Upper lobe of left lung (tissue), 6 donors: Measurements from ENCODE around the gene FAT1. TPM values are rescaled to one million over a fixed set of nuclear protein-coding genes. Genes with fewer than 3 reads are reported as not detected.
A peak's percentile ranks its signal among the peaks of the same experiment; 100 is the strongest.

Experiments used
- ATAC-seq, 2 donors: fragments of 200-7000 bp; cut with Tn5 transposase; one replicate each; pipeline ENCODE4 v1.9.1; 2022; ENCODE audit warnings: mild to moderate bottlenecking in 2 of 2, moderate library complexity in 2 of 2; ENCODE audit not compliant: low FRiP score in 2 of 2
- DNase-seq, 2 donors: peaks; one replicate each; pipeline ENCODE4 v3.0.0-alpha.2; 2019 to 2020
- H3K27ac ChIP-seq, 4 donors: fragments of 200-600 bp; sonication (generic); one replicate each; pipeline ENCODE4 v1.5.1; 2016 to 2019
- H3K27me3 ChIP-seq, 4 donors: fragments of 200-600 bp; sonication (generic); one replicate each; pipeline ENCODE4 v1.5.1; 2017 to 2019
- H3K36me3 ChIP-seq, 4 donors: fragments of 200-600 bp; sonication (generic); one replicate each; pipeline ENCODE4 v1.5.1; 2016 to 2019
- H3K4me1 ChIP-seq, 4 donors: fragments of 200-600 bp; sonication (generic); one replicate each; pipeline ENCODE4 v1.5.1; 2018 to 2019
- H3K4me3 ChIP-seq, 4 donors: fragments of 200-600 bp; sonication (generic); one replicate each; pipeline ENCODE4 v1.5.1; 2017 to 2019; ENCODE audit warnings: mild to moderate bottlenecking in 2 of 4, moderate library complexity in 1 of 4
- H3K9me3 ChIP-seq, 4 donors: fragments of 200-600 bp; sonication (generic); one replicate each; pipeline ENCODE4 v1.5.1; 2018 to 2019
- EP300 ChIP-seq, 4 donors: sonication (generic); formaldehyde crosslinking; IDR thresholded peaks; one replicate each; pipeline ENCODE4 v1.5.1; 2017; ENCODE audit warnings: antibody characterized with exemption in 4 of 4, control low read depth in 2 of 4
- POLR2A ChIP-seq, 4 donors: fragments of 450-650 bp; IDR thresholded peaks; one replicate each; pipeline ENCODE4 v1.5.1; 2016 to 2017; ENCODE audit warnings: antibody characterized with exemption in 4 of 4, mild to moderate bottlenecking in 2 of 4
- POLR2AphosphoS5 ChIP-seq, 2 donors: sonication (generic); formaldehyde crosslinking; IDR thresholded peaks; one replicate each; pipeline ENCODE4 v1.5.1; 2017; ENCODE audit warnings: antibody characterized with exemption in 2 of 2
- WGBS, 2 donors: methylation state at CpG; one replicate each; pipeline ENCODE4 v1.1.5; 2017 to 2018; 5-methylcytosine and 5-hydroxymethylcytosine counted together
- total RNA-seq, 6 donors: library from RNA; depleted of rRNA in 4 of 6; stranded (reverse); fragments of >200 nt in 4 of 6; gene quantifications; one replicate each; pipeline versions ENCODE4 v1.1.0 to v1.2.1, GENCODE V29; 2016 to 2021
- TF ChIP-seq, protein P1 (sequence below), 6 experiments: fragments of 450-650 bp in 4 of 6; fragments of 200-600 bp in 2 of 6; sonication (generic) in 2 of 6; IDR thresholded peaks; one replicate each; pipeline ENCODE4 v1.5.1; 2016 to 2019; ENCODE audit warnings: antibody characterized with exemption in 6 of 6
- donor health status: DM: no; HTN: no; CAD: no; lungs with moderate emphysema.
- donor health status: DM: no; HTN: yes; CAD: no; lungs with severe emphysema.

Gene FAT1
- total RNA-seq, 6 donors from 2014 or later, result 42.8 to 92.2 (median 77.4) TPM

DNA sequence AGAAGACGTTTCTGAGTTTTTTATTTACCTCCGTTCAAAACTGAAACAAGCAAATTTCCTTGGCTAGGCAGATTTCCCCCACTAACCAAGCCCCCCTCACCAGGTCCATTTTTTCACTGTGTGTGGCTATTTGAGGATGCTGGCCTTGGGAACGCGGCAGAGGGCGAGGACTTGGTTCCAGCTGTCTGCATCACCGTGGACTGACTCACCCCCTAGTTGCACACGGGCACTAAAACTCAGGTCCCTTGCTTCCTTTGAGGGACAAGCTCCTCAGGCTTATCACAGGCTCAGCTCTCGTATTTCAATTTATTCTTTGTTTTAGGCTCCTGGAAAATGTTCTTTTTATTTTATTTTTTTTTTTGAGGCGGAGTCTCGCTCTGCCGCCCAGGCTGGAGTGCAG lies 159.9 kb downstream of the FAT1 start:
- no peaks in the 10 kb centered on the region for H3K4me1 ChIP-seq
- no peak overlapping the region for H3K27ac ChIP-seq
- DNase-seq (no peak), ATAC-seq (no peak)
- TF ChIP-seq POLR2AphosphoS5 (IDR thresholded peaks at IDR 0.05), result no peak
- 80 to 83% methylated on average over 11 of the region's 11 CpGs for WGBS, 2 donors
- H3K4me3 ChIP-seq, result no peak overlapping the region
- H3K9me3 ChIP-seq, result no peaks in the 10 kb centered on the region
- H3K27me3 ChIP-seq, result no peaks in the 10 kb centered on the region
- no peaks in the 10 kb centered on the region for H3K36me3 ChIP-seq

DNA sequence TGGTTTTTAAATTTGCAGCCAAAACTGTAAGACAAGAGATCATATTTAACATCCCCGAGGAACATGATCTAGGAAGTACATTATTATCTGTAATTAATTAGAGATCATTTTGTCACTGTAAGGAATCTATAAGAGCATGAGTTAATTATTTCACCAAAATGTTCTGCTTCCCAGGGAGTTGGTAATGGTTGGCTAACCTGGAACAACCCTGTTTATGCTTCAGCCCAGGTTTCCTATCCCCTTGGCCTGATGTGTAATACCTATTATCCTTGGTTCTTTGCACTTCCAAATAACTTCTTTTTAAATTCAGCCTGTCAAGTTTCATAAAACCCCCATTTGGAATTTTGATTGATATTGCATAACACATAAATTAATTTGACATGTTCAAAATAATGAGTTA lies 161.9 kb downstream of the FAT1 start:
- Histone ChIP-seq H3K27me3 (no peaks in the 10 kb centered on the region), H3K9me3 (no peaks in the 10 kb centered on the region), H3K4me1 (no peaks in the 10 kb centered on the region), H3K27ac (no peak overlapping the region), H3K36me3 (no peaks in the 10 kb centered on the region), H3K4me3 (no peak overlapping the region)
- DNase-seq, result no peak
- no peak for ATAC-seq
- TF ChIP-seq POLR2AphosphoS5 (IDR thresholded peaks at IDR 0.05) (no peak), EP300 (IDR thresholded peaks at IDR 0.05) (no peak)
- 87 to 91% methylated on average over 1 of the region's 1 CpG for WGBS, 2 donors

DNA sequence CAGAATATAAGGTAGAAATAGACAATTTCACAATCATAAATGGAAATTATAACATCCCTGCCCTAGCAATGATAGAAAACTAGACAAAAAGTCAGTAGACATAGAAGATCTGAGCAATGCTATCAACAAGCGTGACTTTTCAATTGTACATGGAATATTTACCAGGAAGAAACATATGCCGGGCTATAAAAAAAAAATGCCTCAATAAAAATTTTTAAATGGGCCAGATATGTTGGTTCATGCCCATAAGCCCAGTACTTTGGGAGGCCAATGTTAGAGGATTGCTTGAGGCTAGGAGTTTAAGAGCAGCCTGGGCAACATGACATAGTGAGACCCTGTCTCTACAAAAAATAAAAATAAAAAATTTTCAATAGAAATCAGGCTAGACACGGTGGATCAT lies 163.0 kb downstream of the FAT1 start:
- DNase-seq (no peak), ATAC-seq (no peak)
- H3K36me3 ChIP-seq, result no peaks in the 10 kb centered on the region
- no peaks in the 10 kb centered on the region for H3K27me3 ChIP-seq
- TF ChIP-seq POLR2AphosphoS5 (IDR thresholded peaks at IDR 0.05) (no peak), POLR2A (IDR thresholded peaks at IDR 0.05) (no peak)
- 95 to 98% methylated on average over 3 of the region's 3 CpGs for WGBS, 2 donors
- no peaks in the 10 kb centered on the region for H3K4me1 ChIP-seq
- H3K9me3 ChIP-seq, result no peaks in the 10 kb centered on the region
- no peak overlapping the region for H3K4me3 ChIP-seq
- no peak overlapping the region for H3K27ac ChIP-seq

DNA sequence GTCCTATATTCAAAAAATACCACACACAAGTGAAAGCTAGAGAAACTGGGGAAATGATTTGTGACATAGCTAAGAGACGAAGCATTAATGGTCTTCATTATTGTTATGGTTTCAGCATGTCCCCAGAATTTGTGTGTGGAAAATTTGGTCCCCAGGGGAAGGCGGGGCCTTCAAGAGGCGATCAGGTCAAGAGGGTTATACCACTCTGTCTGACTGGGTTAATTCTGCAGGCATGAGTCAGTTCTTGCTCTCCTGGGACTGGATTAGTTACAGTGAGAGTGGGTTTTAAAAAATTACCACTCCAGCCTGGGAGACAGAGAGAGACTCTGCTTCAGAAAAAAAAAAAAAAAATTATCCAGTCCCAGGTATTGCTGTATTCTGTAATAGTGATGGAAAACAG lies 166.2 kb downstream of the FAT1 start:
- no peaks in the 10 kb centered on the region for H3K36me3 ChIP-seq
- WGBS, 2 donors, result 67 to 80% methylated on average over 3 of the region's 3 CpGs
- H3K27me3 ChIP-seq, result peaks cover 0 to 5% (median 0%) of the 10 kb centered on the region in 4 donors
- no peak overlapping the region for H3K4me3 ChIP-seq
- DNase-seq (no peak), ATAC-seq (peak in 1 of 2 donors; percentile 45)
- H3K9me3 ChIP-seq, result peaks cover 0 to 4% (median 0%) of the 10 kb centered on the region in 4 donors
- H3K4me1 ChIP-seq, result peaks cover 0 to 15% (median 0%) of the 10 kb centered on the region in 4 donors
- TF ChIP-seq POLR2A (IDR thresholded peaks at IDR 0.05) (no peak), POLR2AphosphoS5 (IDR thresholded peaks at IDR 0.05) (no peak), EP300 (IDR thresholded peaks at IDR 0.05) (no peak)
- TF ChIP-seq, protein P1, sequence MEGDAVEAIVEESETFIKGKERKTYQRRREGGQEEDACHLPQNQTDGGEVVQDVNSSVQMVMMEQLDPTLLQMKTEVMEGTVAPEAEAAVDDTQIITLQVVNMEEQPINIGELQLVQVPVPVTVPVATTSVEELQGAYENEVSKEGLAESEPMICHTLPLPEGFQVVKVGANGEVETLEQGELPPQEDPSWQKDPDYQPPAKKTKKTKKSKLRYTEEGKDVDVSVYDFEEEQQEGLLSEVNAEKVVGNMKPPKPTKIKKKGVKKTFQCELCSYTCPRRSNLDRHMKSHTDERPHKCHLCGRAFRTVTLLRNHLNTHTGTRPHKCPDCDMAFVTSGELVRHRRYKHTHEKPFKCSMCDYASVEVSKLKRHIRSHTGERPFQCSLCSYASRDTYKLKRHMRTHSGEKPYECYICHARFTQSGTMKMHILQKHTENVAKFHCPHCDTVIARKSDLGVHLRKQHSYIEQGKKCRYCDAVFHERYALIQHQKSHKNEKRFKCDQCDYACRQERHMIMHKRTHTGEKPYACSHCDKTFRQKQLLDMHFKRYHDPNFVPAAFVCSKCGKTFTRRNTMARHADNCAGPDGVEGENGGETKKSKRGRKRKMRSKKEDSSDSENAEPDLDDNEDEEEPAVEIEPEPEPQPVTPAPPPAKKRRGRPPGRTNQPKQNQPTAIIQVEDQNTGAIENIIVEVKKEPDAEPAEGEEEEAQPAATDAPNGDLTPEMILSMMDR (IDR thresholded peaks at IDR 0.05), result no peak
- H3K27ac ChIP-seq, result no peak overlapping the region

DNA sequence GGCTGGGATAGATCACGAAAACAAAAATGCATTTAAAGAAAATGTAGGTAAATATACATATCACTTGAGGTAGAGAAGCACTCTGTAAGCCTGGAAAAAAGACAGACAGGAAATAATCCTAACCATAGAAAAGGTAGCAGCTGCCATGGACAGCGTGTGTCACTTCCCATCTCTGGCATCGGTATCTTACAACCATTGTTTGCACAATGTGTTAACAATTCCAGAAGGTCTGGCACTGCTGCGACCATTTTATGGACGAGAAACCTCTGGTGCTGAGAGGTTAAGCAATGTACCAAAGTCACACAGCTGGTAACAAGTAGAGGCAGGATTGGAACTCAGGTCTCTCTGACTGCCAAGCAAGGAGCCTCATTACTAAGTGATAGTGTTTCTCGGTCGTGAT lies 166.6 kb downstream of the FAT1 start:
- WGBS, 2 donors, result 73 to 85% methylated on average over 7 of the region's 7 CpGs
- peaks cover 0 to 4% (median 0%) of the 10 kb centered on the region in 4 donors for H3K9me3 ChIP-seq
- no peaks in the 10 kb centered on the region for H3K36me3 ChIP-seq
- H3K27ac ChIP-seq, result no peak overlapping the region
- no peak overlapping the region for H3K4me3 ChIP-seq
- DNase-seq (no peak), ATAC-seq (no peak)
- peaks cover 0 to 15% (median 0%) of the 10 kb centered on the region in 4 donors for H3K4me1 ChIP-seq
- H3K27me3 ChIP-seq, result peaks cover 0 to 5% (median 0%) of the 10 kb centered on the region in 4 donors
- TF ChIP-seq, protein P1 (IDR thresholded peaks at IDR 0.05), result no peak
- TF ChIP-seq POLR2AphosphoS5 (IDR thresholded peaks at IDR 0.05) (no peak), EP300 (IDR thresholded peaks at IDR 0.05) (no peak), POLR2A (IDR thresholded peaks at IDR 0.05) (no peak)

DNA sequence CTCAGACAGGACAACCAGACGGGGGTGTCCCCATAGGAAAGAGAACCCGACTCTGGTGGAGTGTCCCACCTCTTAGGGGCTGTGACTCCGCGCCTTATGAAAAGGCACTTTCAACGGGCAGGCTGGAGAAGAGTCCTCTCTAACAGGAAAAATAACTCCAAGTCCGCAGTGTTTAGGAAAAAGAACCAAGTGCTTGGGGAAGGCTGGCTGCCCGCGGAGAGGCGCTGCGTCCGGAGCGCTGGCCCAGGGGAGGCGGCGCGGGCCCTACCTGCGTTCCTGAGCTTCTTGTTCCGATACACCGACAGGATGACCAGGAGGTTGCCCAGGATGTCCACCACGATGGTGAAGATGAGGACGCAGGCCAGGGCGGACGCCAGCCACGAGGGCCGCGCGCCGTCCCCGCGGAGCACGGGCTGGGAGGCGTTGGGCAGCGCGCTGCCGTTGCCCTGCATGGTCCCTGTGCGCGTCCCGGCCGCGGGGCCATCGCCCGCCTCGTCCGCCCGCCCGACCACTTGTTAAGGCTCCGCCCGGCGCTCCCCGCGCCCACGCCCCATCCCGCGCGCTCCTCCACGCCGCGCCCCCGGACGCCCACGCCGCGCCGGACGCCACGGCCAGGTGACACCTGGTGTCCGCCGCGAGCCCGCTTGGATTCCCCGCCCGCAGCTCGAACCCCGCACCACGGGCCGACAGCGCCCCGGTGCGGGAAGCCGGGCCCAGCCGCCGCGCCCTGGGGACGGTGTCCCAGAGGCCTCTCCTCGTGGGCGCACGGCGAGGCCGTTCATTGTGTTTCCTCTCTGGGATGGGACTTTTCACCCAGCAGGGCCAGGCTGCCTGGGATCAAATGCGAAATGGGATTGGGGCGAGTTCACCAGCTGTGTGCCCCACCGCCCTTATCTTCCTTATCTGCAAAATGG lies 168.5 kb downstream of the FAT1 start, which contains the start of gene MTNR1A:
MTNR1A (minus strand) TSS at position 654 of the 914 bp plus-strand sequence; CDS start at position 452, 202 bp downstream.
- 9 to 10% methylated on average over 18 to 37 of the region's 91 CpGs for WGBS, 2 donors
- TF ChIP-seq EP300 (IDR thresholded peaks at IDR 0.05) (no peak), POLR2A (IDR thresholded peaks at IDR 0.05) (no peak), POLR2AphosphoS5 (IDR thresholded peaks at IDR 0.05) (no peak)
- TF ChIP-seq, protein P1 (IDR thresholded peaks at IDR 0.05), result peak in 1 of 6 experiments; percentile 4
- H3K9me3 ChIP-seq, result peaks cover 0 to 4% (median 0%) of the 10 kb centered on the region in 4 donors
- H3K36me3 ChIP-seq, result no peaks in the 10 kb centered on the region
- peaks cover 0 to 15% (median 0%) of the 10 kb centered on the region in 4 donors for H3K4me1 ChIP-seq
- DNase-seq (peak in 1 of 2 donors; percentile 84), ATAC-seq (peak in 1 of 2 donors; percentile 19)
- peaks cover 0 to 5% (median 0%) of the 10 kb centered on the region in 4 donors for H3K27me3 ChIP-seq
- no peak within 1 kb of the TSS for H3K27ac ChIP-seq
- peak within 1 kb of the TSS in 3 of 4 donors; percentile 32 to 40 (median 38) for H3K4me3 ChIP-seq
